ENCODE data around the gene PGF. TPM values are rescaled to one million over a fixed set of nuclear protein-coding genes. Genes with fewer than 3 reads are reported as not detected.

The PGF gene
- polyA plus RNA-seq, 3 donors = 0.03 TPM; not detected in 2

DNA sequence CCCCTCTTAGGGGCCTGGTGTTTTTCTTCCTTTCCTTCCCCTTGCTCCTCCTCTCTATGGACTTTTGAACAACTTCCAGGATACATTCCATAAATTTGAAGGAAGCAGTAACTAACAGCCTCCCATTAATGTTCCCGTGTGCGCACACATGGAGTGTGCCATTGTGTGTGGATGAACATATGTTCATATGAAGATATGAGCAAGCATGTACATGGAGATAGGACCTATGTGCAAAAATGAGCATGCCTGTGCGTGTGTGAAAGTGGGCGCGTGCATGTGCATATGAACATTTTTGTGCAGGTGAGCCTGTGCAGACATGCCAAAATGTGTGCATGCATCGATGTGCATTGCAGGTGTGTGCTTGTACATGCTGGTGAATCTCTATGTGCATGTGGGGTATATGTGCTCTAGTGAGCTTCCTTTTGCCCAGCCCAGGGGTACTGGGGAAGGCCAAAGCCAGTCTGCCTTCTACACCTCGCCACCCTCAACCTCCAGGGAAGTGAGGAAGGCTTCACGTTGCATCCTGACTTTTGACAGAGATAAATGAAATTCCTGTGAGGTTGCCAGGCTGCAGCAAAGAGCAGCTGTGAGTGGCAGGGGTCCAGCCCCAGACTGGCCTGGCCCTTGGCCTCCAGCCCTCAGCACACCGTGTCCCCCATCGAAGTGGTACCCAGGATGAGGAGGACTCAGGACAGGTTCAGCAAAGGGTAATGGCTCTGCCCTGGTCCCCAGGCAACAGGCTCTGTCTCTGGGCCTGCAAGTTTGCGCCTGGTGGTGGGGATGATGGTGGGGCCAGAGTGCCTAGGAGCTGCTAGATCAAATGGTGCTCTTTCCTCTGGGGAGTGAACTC is 21.1 kb upstream of the PGF start:
- H3K4me1 Mint-ChIP-seq = no peaks in the 10 kb centered on the region
- TF ChIP-seq, protein P1, sequence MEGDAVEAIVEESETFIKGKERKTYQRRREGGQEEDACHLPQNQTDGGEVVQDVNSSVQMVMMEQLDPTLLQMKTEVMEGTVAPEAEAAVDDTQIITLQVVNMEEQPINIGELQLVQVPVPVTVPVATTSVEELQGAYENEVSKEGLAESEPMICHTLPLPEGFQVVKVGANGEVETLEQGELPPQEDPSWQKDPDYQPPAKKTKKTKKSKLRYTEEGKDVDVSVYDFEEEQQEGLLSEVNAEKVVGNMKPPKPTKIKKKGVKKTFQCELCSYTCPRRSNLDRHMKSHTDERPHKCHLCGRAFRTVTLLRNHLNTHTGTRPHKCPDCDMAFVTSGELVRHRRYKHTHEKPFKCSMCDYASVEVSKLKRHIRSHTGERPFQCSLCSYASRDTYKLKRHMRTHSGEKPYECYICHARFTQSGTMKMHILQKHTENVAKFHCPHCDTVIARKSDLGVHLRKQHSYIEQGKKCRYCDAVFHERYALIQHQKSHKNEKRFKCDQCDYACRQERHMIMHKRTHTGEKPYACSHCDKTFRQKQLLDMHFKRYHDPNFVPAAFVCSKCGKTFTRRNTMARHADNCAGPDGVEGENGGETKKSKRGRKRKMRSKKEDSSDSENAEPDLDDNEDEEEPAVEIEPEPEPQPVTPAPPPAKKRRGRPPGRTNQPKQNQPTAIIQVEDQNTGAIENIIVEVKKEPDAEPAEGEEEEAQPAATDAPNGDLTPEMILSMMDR (IDR thresholded peaks at IDR 0.05) = no peak
- no peaks in the 10 kb centered on the region for H4K20me1 ChIP-seq (ENCODE audit: insufficient read depth, low read length)
- no peaks in the 10 kb centered on the region for H3K27me3 ChIP-seq (ENCODE audit: control insufficient read depth in 2 of 2, insufficient read depth in 2 of 2, low read length in 2 of 2)
- H3K4me3 Mint-ChIP-seq = no peak overlapping the region
- H3K36me3 Mint-ChIP-seq = no peaks in the 10 kb centered on the region
- H3K27me3 Mint-ChIP-seq (ENCODE audit: low read depth in 3 of 3) = peaks cover 0 to 10% (median 3%) of the 10 kb centered on the region in 3 donors
- no peaks in the 10 kb centered on the region for H3K36me3 ChIP-seq (replicated peaks in 1 of 2; ENCODE audit: control insufficient read depth in 1 of 2, insufficient read depth in 2 of 2, low read length in 2 of 2)
- peaks cover 5 to 8% of the 10 kb centered on the region in 2 donors for H3K4me1 ChIP-seq (ENCODE audit: control insufficient read depth in 1 of 2, insufficient read depth in 2 of 2, low read length in 2 of 2)
- H3K27ac ChIP-seq (ENCODE audit: low read depth in 1 of 2, low read length in 2 of 2) = no peak overlapping the region
- H3K27ac Mint-ChIP-seq = no peak overlapping the region
- no peak for DNase-seq
- H2AFZ ChIP-seq (ENCODE audit: insufficient read depth, low read depth, low read length, poor library complexity, severe bottlenecking) = no peak overlapping the region
- intact Hi-C loops (cut with micrococcal nuclease) = no loop called here
- 88% methylated on average over 10 of the region's 11 CpGs for WGBS (ENCODE audit: insufficient coverage)
- no peak overlapping the region for H3K4me2 ChIP-seq (replicated peaks; ENCODE audit: extremely low read depth, low read length, poor library complexity, severe bottlenecking)
- no peak overlapping the region for H3K4me3 ChIP-seq (replicated peaks in 1 of 3; ENCODE audit: low read depth in 2 of 3, low read length in 3 of 3)
- H3K9ac ChIP-seq (ENCODE audit: insufficient read depth, low read length, poor library complexity, severe bottlenecking) = no peak overlapping the region
- no peaks in the 10 kb centered on the region for H3K79me2 ChIP-seq (ENCODE audit: insufficient read depth, low read length)
- no peaks in the 10 kb centered on the region for H3K9me3 ChIP-seq (replicated peaks in 1 of 2; ENCODE audit: control insufficient read depth in 1 of 2, insufficient read depth in 1 of 2, low read length in 2 of 2)
- H3K9me3 Mint-ChIP-seq = peaks cover 0 to 2% (median 0%) of the 10 kb centered on the region in 7 donors

DNA sequence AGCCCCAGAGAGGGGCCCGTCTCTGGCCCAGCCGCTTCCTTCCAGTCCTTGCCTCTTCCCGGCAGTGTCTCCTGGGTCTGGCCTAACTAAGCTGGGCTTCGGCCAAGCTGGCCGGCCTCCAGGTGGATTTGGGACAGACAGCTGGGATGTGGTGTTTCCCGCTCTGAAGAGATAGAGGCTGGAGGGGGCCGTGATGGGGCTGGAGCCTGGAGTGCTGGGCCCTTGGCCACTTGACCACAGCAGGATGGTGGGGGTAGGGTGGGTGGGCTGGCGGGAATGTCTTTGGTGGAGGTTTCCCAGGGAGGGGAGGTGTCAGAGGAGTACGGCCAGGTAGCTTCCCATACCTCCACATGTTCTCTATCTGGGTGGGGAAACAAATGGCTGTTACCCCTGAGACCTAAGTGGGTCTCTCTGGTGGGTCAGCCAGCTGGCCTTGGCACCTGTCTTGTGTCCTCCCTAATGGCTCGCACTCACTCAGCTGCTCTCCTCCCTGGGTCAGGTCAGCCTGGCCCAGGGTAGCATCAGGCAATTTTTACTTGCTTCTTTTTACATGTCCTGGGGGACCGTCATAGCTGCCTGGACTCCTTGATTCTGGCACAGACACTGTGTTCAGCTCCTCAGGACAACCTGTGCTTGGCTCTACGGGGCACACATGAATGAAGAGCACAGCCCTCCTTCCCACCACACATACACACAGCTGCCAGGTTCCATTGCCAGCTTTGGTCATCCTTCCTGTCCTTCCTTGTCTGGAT is 19.8 kb upstream of the PGF start:
- Histone ChIP-seq H3K4me3 (replicated peaks in 1 of 3; ENCODE audit: low read depth in 2 of 3, low read length in 3 of 3) (no peak overlapping the region), H3K9ac (ENCODE audit: insufficient read depth, low read length, poor library complexity, severe bottlenecking) (no peak overlapping the region), H3K27me3 (ENCODE audit: control insufficient read depth in 2 of 2, insufficient read depth in 2 of 2, low read length in 2 of 2) (no peaks in the 10 kb centered on the region), H3K9me3 (replicated peaks in 1 of 2; ENCODE audit: control insufficient read depth in 1 of 2, insufficient read depth in 1 of 2, low read length in 2 of 2) (no peaks in the 10 kb centered on the region), H3K27ac (ENCODE audit: low read depth in 1 of 2, low read length in 2 of 2) (no peak overlapping the region), H3K4me2 (replicated peaks; ENCODE audit: extremely low read depth, low read length, poor library complexity, severe bottlenecking) (no peak overlapping the region), H2AFZ (ENCODE audit: insufficient read depth, low read depth, low read length, poor library complexity, severe bottlenecking) (no peak overlapping the region), H3K79me2 (ENCODE audit: insufficient read depth, low read length) (no peaks in the 10 kb centered on the region), H4K20me1 (ENCODE audit: insufficient read depth, low read length) (no peaks in the 10 kb centered on the region), H3K4me1 (ENCODE audit: control insufficient read depth in 1 of 2, insufficient read depth in 2 of 2, low read length in 2 of 2) (peaks cover 5 to 8% of the 10 kb centered on the region in 2 donors), H3K36me3 (replicated peaks in 1 of 2; ENCODE audit: control insufficient read depth in 1 of 2, insufficient read depth in 2 of 2, low read length in 2 of 2) (no peaks in the 10 kb centered on the region)
- Mint-ChIP-seq H3K27me3 (ENCODE audit: low read depth in 3 of 3) (peaks cover 0 to 8% (median 3%) of the 10 kb centered on the region in 3 donors), H3K4me1 (no peaks in the 10 kb centered on the region), H3K36me3 (no peaks in the 10 kb centered on the region), H3K4me3 (no peak overlapping the region), H3K9me3 (peaks cover 0 to 2% (median 0%) of the 10 kb centered on the region in 7 donors), H3K27ac (no peak overlapping the region)
- TF ChIP-seq, protein P1 (IDR thresholded peaks at IDR 0.05) = no peak
- whole genome bisulfite sequencing (ENCODE audit: insufficient coverage) = 89% methylated on average over 10 of the region's 12 CpGs
- intact Hi-C loops (cut with micrococcal nuclease) = no loop called here
- no peak for DNase-seq
